HepG2 (cell line): ENCODE measurements around the gene CLIC3. TPM values are rescaled to one million over a fixed set of nuclear protein-coding genes. Genes with fewer than 3 reads are reported as not detected.

Experiments
- BRCA1 ChIP-seq: sonication (generic); formaldehyde crosslinking; IDR thresholded peaks from 2 replicates; pipeline ENCODE4 v1.4.0; 2020; ENCODE audit warnings: missing genetic modification reagents
- FOSL2 ChIP-seq: sonication (generic); formaldehyde crosslinking; IDR thresholded peaks from 2 replicates; pipeline ENCODE4 v1.4.0; 2020; ENCODE audit warnings: missing genetic modification reagents
- HNF1A ChIP-seq, 2 experiments: sonication (generic) in 1 of 2; formaldehyde crosslinking in 1 of 2; IDR thresholded peaks; 2 replicates each; pipeline versions ENCODE4 v1.4.0 to v1.6.1; 2016 to 2020; ENCODE audit warnings: borderline replicate concordance in 1 of 2, low read depth in 1 of 2, mild to moderate bottlenecking in 1 of 2, missing genetic modification reagents in 1 of 2
- MZF1 ChIP-seq: sonication (generic); formaldehyde crosslinking; IDR thresholded peaks from 2 replicates; pipeline ENCODE4 v1.8.1; 2023; ENCODE audit warnings: mild to moderate bottlenecking, missing genetic modification reagents, borderline replicate concordance
- NFKBIZ ChIP-seq: IDR thresholded peaks from 2 replicates; pipeline ENCODE4 v1.6.1; 2018; ENCODE audit warnings: missing genetic modification reagents, missing compliant biosample characterization
- TAF1 ChIP-seq: sonication (generic); formaldehyde crosslinking; IDR thresholded peaks from 2 replicates; pipeline ENCODE4 v1.4.0; 2020; ENCODE audit warnings: missing genetic modification reagents
- TEAD3 ChIP-seq: optimal IDR thresholded peaks from 2 replicates; pipeline ENCODE3; 2016; ENCODE audit warnings: borderline replicate concordance
- TRIM24 ChIP-seq: sonication (generic); formaldehyde crosslinking; IDR thresholded peaks from 2 replicates; pipeline ENCODE4 v1.8.0; 2022; ENCODE audit warnings: mild to moderate bottlenecking, missing genetic modification reagents
- ZBTB3 ChIP-seq: sonication (generic); formaldehyde crosslinking; IDR thresholded peaks from 2 replicates; pipeline ENCODE4 v1.4.0; 2020; ENCODE audit warnings: low read depth, mild to moderate bottlenecking, moderate library complexity, missing genetic modification reagents, borderline replicate concordance
- ZKSCAN8 ChIP-seq: IDR thresholded peaks from 2 replicates; pipeline ENCODE4 v1.6.1; 2016; ENCODE audit warnings: borderline replicate concordance, missing genetic modification reagents, missing compliant biosample characterization
- ZNF253 ChIP-seq: sonication (generic); formaldehyde crosslinking; IDR thresholded peaks from 2 replicates; pipeline ENCODE4 v1.8.0; 2022; ENCODE audit warnings: mild to moderate bottlenecking, missing genetic modification reagents, borderline replicate concordance
- ZNF3 ChIP-seq: IDR thresholded peaks from 2 replicates; pipeline ENCODE4 v1.7.0; 2017; ENCODE audit warnings: inconsistent platforms
- ZNF510 ChIP-seq: sonication (generic); formaldehyde crosslinking; IDR thresholded peaks from 2 replicates; pipeline ENCODE4 v1.4.0; 2020; ENCODE audit warnings: low read depth, mild to moderate bottlenecking, missing genetic modification reagents
- ZNF598 ChIP-seq: sonication (generic); formaldehyde crosslinking; IDR thresholded peaks from 2 replicates; pipeline ENCODE4 v1.5.1; 2020; ENCODE audit warnings: mild to moderate bottlenecking, missing genetic modification reagents, borderline replicate concordance
- ZNF710 ChIP-seq: sonication (generic); formaldehyde crosslinking; IDR thresholded peaks from 2 replicates; pipeline ENCODE4 v1.5.0; 2020; ENCODE audit warnings: mild to moderate bottlenecking, missing genetic modification reagents, borderline replicate concordance
- polyA plus RNA-seq, 8 experiments: library from polyadenylated mRNA; depleted of rRNA in 3 of 8; stranded (reverse) in 7 of 8; unstranded in 1 of 8; fragments of >200 nt; fragmentation: Illumina TruSeq in 4 of 8; extraction: Trizol in 4 of 8; gene quantifications; 2 replicates each; pipeline versions ENCODE4 v1.2.1 to v1.2.3, GENCODE V29; 2011 to 2016; ENCODE audit warnings: low read depth in 4 of 8, missing spikeins in 1 of 8, mixed read lengths in 1 of 8; ENCODE audit not compliant: insufficient read depth in 1 of 8
- total RNA-seq, 5 experiments: library from RNA; depleted of rRNA; stranded (reverse); fragments of >200 nt; fragmentation: Illumina TruSeq; extraction: Trizol; gene quantifications; 2 replicates each; pipeline ENCODE4 v1.2.3, GENCODE V29; 2016; ENCODE audit warnings: low read depth in 1 of 5
- TF ChIP-seq, protein P1 (sequence below): sonication (generic); formaldehyde crosslinking; IDR thresholded peaks from 2 replicates; pipeline ENCODE4 v1.5.1; 2020; ENCODE audit warnings: mild to moderate bottlenecking, missing genetic modification reagents, moderate library complexity
- TF ChIP-seq, protein P2 (sequence below): sonication (generic); IDR thresholded peaks from 2 replicates; pipeline ENCODE4 v1.6.1; 2016; ENCODE audit warnings: low read depth, borderline replicate concordance

CLIC3 gene
- total and polyA plus RNA-seq, 2 of the 13 experiments (the other 11 are each of a cell fraction or from before 2014, with no cell fraction given) = 0.51 to 1.5 TPM

DNA sequence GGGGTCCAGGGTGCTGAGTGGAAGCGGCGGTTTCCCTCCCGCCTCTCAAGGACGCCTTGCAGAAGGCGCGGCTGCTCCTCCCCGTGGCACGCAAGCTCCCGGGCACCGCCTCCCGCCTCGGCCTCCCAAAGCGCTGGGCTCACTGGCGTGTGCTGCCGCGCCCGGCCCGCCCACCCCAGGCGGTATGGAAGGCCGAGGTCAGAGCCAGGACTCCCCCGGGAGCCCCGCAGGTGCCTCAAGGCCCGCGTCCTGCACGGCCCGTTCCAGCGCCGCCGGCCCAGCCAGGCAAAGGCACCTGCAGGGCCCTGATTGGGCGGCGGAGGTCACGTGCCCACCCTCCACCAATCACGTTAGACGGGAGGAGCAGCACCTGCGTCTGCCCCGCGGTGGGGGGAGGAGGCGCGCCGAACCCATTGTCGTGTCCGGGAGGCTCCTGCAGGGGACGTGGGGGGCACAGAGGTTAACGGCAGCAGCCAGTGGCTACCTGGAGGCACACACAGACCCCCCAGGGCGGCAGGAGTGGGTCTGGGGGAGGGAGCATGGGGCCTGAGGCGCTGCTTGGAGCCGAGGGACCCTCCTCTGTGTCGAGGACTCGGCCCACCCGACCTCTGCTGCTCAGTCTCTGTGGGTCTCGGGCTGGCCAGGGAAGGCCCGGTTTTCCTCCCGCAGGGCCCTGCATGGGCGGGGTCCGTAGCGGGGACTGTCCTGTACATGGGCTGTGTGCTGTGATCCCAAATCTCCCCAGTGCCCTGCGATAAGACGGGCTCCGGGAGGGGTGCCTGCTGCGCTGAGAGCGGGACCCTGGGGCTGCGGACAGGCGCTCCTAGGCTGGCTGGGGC is 46.3 kb downstream of the CLIC3 start (continued):
- TF ChIP-seq, protein P1, sequence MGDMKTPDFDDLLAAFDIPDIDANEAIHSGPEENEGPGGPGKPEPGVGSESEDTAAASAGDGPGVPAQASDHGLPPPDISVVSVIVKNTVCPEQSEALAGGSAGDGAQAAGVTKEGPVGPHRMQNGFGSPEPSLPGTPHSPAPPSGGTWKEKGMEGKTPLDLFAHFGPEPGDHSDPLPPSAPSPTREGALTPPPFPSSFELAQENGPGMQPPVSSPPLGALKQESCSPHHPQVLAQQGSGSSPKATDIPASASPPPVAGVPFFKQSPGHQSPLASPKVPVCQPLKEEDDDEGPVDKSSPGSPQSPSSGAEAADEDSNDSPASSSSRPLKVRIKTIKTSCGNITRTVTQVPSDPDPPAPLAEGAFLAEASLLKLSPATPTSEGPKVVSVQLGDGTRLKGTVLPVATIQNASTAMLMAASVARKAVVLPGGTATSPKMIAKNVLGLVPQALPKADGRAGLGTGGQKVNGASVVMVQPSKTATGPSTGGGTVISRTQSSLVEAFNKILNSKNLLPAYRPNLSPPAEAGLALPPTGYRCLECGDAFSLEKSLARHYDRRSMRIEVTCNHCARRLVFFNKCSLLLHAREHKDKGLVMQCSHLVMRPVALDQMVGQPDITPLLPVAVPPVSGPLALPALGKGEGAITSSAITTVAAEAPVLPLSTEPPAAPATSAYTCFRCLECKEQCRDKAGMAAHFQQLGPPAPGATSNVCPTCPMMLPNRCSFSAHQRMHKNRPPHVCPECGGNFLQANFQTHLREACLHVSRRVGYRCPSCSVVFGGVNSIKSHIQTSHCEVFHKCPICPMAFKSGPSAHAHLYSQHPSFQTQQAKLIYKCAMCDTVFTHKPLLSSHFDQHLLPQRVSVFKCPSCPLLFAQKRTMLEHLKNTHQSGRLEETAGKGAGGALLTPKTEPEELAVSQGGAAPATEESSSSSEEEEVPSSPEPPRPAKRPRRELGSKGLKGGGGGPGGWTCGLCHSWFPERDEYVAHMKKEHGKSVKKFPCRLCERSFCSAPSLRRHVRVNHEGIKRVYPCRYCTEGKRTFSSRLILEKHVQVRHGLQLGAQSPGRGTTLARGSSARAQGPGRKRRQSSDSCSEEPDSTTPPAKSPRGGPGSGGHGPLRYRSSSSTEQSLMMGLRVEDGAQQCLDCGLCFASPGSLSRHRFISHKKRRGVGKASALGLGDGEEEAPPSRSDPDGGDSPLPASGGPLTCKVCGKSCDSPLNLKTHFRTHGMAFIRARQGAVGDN = peak; percentile 90
- TF ChIP-seq ZNF3 (CRISPR knock-in tag) = no peak
- no peak for TF ChIP-seq NFKBIZ (CRISPR knock-in tag)
- TF ChIP-seq ZNF598 (CRISPR knock-in tag) = no peak
- TF ChIP-seq TRIM24 (CRISPR knock-in tag) = no peak
- TF ChIP-seq ZNF253 (CRISPR knock-in tag) = no peak
- no peak for TF ChIP-seq ZBTB3
- TF ChIP-seq, protein P2, sequence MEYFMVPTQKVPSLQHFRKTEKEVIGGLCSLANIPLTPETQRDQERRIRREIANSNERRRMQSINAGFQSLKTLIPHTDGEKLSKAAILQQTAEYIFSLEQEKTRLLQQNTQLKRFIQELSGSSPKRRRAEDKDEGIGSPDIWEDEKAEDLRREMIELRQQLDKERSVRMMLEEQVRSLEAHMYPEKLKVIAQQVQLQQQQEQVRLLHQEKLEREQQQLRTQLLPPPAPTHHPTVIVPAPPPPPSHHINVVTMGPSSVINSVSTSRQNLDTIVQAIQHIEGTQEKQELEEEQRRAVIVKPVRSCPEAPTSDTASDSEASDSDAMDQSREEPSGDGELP = no peak
- TF ChIP-seq MZF1 (CRISPR knock-in tag) = no peak
- peak; percentile 63; the same call in 1 of the 2 replicates for TF ChIP-seq ZNF710 (CRISPR knock-in tag)
- no peak for TF ChIP-seq BRCA1 (CRISPR knock-in tag)
- TF ChIP-seq FOSL2 (CRISPR knock-in tag) = no peak
- no peak for TF ChIP-seq ZNF510 (CRISPR knock-in tag)
- no peak for TF ChIP-seq HNF1A (IDR thresholded peaks at IDR 0.05; ENCODE audit: low read depth)
- TF ChIP-seq HNF1A (CRISPR knock-in tag; IDR thresholded peaks at IDR 0.05; ENCODE audit: borderline replicate concordance) = peak; percentile 65; the same call in 1 of the 2 replicates
- no peak for TF ChIP-seq ZKSCAN8
- peak; percentile 45 for TF ChIP-seq TEAD3 (CRISPR knock-in tag)
- TF ChIP-seq TAF1 (CRISPR knock-in tag) = peak; percentile 87
